HCEC 1CT (cell line): ENCODE results near the gene GAREM2.
A peak's percentile ranks its signal among the peaks of the same experiment; 100 is the strongest.

ENCODE experiments used
- DNase-seq: peaks from one replicate; pipeline ENCODE4 v3.0.0-alpha.2; 2017

Gene GAREM2

DNA sequence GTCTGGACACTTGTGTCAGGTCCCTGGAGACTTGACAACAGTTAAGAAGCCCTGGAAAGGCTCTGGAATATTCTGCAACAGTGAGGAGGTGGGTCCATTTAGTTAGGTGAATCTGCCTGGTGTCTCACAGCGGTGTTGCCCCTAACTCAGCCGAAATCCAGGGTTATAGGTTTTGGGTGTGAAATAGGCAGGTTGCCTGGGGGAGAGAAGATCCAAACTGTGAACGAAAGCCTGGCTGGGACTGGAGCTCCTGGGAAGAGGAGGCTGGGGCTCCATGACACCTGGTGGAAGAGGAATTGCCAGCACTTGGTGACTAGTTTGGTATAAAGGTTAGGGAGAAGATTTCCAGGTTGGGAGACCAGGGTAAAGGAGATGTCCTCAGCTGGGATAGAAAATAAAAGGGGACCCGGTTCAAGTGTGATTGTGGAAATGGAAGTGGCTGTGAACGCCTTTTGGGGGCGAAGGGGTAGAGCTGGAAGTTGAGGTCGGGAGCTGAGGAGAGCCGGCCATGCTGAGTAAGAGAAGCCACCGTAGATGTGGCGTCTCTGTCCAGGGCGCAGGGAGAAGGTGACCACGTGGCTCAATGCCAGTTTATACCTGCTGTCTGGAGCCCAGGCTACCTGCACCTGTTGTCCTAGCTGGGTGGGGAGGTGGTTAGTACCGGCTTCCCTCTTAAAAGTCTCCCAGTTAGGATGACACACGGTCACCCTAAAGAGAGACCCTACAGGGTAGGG, 3.0 kb upstream of the GAREM2 start:
- DNase-seq, result no peak

DNA sequence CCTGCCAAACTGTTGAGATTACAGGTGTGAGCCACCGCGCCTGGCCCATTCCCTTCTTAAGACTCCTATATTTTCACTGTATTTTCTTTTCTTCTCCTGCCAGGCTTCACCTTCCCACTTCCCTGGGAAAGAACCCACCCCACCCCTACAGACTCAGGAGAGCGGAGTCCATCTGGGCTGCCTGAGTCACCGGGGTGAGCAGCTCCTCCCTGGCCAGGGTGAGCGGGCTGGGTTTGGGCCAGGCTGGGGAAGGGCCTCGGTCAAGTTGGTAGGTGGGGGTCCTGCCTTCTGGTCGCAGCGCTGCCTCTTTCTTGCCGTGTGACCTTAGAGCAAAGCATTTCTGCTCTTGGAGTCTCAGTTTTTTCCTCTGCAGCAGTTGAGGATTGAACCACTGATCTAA, 2.1 kb upstream of the GAREM2 start:
- DNase-seq, result no peak

DNA sequence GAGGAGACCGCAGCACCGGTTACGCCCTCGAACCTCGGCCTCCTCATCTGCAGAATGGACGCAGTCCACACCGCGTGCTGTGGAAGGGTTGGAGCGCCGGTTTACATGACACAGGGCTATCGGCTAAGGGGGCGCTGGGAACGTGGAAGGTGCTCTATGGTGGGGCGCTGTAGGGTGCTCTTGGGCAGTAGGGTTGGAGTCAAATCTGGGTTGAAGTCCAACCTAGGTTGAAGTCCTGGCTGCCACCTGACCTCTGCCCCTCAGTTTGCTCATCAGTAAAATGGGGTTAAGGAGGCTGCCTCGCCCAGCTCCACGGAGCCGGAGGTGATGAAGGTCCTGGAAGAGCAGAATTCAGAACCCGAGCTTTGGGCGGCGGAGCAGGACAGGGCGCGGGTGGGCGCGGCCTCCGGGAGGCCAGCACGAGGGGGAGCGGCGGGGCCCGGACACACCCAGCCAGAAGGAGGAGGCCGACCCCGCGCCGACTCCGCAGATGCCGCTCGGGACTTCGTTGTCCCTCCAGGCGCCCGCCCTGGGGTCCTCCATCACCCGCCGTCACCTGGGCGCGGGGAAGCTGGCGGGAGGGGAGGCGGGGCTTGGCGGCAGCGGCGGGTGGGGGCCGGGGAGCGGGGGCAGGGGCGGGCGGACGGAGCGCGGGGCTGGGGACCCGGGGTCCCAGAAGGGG, 558 bp upstream of the GAREM2 start:
- no peak for DNase-seq

DNA sequence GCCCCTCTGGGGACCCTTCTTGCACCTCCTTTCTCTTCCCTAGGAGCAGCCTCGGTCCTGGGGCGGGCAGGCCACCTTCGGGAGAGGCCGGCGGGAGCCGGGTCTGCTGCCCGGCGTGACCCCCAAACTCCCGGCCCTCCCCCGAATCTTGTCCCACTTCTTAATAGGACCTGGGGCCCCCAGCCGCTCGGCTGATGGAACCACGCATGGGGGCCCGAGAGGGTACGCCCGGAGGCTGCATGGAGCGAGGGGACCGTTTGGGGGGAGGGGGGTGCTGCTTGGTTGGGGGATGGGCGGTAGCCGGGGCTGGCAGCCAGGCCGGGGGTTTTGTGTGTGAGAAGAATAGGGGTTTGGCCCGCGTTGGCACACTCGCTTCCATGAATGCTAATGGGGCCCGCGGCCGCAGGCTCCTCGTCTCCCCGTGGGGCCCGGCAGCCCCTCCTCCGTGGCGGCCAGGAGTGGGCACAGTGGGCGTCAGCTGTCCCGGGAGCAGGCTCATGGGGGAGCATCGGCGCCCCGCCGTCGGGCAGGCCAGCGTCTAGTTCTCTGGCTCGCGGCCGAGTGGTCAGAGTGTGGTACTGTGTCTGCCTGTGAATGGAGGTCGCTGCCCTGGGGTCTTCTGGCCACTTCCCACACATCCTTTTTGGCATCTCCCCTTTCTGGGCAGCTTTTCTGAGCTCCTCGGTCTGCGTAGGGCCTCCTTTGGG, 1.0 kb downstream of the GAREM2 start:
- no peak for DNase-seq

DNA sequence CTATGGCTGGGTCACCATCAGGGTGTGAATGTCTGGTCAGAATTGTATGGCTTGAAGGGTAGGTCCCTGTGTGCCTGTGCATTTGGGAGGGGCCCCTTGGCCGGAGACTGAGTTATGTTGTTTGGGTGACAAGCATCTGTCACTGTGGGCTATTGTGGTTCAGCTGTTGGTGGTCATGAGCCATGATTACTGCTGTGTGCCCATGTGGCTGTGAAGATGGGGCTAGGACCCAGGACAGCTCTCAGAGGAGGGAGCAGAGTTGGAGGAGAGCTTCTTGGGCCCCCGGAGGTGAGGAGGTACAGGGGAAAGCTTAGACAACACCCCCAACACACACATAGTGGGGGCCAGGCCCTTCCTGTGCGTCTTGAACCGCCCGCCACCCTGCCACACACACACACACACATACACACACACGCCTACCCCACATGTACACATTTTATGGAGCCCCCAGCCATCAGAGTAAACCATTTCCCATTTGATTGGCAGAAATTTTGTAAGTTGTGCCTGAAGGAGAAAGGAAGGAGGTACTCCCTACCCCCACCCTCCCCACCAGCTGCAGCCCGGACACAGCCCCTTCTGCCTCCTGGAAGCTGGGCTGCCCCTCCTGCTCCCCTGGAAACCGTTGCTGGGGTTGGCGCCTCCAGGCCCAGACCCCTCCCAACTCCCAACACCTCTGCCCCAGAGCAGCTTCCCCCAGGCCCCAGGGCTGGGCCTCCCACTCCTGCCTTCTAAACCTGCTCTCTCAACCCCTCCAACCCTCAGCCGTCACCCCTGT, 2.0 kb downstream of the GAREM2 start:
- no peak for DNase-seq

DNA sequence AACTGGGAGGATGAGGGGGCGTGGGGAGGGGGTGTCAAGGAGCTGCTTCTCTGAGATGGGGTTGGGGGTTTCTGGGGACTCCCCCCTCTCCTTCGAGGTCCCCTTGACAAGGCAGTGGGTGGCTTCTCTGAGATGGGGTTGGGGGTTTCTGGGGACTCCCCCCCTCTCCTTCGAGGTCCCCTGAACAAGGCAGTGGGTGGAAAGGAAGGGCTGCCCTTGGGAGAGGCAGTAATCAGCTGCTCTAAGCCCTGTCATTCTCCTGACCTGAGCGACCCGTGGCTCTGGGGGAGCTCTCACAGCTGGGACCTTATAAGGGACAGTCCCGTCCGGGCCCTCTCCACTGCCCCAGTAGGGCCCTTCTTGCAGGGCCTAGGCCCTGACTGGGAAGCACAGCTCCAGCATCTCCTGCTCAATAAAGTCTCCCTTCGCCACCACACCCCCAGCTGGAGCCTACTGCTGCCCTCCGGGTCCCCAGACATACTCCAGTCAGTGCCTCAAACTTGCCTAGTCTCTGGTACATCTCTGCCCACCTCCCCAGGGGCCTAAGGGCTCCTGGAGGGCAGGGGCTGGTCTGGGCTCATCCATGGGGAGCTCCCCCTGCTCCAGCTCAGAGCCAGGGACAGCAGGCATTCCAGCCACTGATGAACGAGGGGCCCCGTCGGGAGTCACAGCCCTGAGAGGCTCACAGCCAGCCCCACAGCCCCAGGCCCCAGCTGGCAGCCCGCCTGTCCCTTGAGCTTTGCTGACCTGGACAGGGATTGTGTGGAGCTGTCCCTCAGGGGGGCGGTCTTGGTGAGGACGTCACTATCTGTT, 2.8 kb downstream of the GAREM2 start:
- no peak for DNase-seq

DNA sequence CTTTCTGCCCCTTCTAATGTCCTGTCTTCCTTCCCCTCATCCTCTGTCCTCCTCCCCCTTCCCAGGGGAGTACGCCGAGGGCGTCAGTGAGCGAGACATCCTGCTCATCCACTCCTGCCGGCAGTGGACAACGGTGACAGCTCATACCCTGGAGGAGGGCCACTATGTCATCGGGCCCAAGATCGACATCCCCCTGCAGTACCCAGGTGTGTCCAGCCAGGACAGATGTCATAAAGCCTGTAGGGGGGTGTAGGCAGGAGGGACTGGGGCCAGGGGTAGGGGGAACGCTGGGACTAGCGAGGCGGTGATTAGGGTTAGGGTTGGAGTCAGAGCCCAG, 3.4 kb downstream of the GAREM2 start:
- no peak for DNase-seq

DNA sequence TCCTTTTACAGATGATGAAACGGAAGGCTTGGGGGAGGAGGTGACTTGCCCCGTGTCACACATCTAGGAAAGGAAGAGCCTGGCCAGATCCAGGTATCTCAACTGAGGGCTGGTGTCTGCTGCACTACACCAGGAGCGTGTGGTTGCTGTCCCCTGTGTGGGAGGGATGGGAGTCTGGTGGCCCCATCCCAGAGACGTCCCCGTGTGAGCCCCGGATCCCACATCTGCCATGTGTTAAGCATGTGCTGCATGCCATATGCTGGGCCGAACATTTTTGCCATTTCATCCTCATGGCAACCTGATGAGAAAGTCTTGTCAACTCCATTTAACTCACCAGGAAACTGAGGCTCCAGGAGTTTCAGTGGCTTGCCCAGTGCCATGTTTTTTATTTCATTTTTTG, 4.2 kb downstream of the GAREM2 start:
- no peak for DNase-seq

DNA sequence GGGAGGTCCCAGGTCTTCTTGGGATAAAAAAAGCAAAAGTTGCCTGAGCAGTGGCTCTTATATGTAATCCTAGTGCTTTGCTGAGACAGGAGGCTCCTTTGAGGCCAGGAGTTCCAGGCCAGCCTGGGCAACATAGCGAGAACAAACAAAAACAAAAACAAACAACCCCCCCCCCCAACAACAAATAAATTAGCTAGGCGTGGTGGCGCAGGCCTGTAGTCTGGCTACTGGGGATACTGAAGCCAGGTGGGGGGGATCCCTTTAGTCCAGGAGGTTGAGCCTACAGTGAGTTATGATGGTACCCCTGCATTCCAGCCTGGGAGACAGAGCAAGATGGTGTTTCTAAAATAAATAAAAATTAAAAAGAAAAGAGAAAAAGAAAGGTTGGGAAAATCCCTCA, 5.4 kb downstream of the GAREM2 start:
- DNase-seq, result no peak

DNA sequence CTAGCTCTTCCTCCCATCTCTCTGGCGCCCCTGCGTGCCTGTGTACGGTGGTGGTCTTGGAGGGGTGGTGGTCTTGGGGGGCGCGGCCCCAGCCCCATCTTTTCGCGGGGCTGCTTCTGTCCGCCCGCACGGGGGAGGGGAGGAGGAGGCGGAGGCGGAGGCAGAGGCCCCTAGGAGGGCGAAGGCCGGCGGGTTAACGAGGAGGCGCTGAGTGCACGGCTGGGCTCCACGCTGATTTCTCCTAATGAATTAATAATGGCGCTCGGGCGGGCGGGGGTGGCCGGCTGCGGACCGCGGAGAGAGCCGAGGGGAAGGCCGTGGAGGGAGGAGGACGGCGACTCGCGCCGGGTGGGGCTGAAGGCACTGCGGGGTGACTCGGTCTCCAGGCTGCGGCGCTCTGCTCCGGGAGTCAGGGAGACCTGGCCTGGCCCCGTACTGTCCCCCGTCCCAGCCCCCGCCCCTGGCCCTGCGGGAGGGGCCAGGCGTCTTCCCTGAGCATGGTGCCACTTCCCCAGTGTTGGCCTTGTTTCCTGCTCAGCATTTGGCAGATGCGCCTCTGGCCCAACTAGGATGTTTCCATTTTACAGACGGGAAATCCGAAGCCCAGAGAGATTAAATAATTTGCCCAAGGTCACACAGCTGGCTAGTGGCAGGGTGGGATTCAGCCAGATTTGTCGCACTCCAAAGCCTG, 6.0 kb downstream of the GAREM2 start:
- no peak for DNase-seq

DNA sequence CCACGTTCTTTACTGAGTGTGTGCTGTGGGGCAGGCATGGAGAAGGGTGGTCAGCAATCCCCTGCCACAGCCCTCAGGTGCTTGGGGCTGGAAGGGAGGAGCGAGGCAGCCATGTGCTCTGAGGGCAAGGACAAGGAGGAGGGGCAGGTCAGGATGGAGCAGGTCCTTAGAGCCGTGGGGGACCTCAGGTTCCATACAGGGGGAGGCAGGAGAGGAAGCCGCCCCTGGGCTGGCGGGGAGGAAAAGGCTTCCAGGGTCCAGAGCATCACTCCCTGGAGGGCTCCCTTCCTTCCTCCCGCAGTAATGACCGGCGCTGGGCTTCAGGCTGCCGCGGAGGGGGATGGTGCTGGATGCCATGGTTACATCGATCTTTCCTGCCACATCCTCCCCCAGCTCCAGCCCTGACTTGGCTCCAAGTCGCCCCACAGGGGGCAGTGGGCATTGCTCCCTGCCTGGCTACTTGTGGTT, 6.6 kb downstream of the GAREM2 start:
- DNase-seq, result no peak

DNA sequence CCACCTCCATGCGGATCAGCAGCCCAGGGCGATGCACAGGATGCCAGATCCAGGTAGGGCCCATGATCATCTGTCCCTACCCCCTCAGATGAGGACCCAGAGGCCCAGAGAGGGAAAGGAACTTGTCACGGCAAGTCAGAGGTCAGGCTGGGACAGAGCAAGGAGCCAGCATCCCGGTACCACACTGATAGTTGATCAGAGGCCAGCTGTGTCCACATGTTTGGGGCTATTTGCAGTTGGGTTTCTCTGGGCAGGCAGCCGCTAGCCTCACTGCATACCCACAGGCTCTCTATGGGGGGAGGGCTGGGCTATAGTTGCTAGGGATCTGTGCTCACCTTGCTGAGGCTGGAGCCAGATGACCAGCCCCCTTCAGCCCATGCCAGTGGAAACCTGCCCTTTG, 9.6 kb downstream of the GAREM2 start:
- DNase-seq, result no peak

DNA sequence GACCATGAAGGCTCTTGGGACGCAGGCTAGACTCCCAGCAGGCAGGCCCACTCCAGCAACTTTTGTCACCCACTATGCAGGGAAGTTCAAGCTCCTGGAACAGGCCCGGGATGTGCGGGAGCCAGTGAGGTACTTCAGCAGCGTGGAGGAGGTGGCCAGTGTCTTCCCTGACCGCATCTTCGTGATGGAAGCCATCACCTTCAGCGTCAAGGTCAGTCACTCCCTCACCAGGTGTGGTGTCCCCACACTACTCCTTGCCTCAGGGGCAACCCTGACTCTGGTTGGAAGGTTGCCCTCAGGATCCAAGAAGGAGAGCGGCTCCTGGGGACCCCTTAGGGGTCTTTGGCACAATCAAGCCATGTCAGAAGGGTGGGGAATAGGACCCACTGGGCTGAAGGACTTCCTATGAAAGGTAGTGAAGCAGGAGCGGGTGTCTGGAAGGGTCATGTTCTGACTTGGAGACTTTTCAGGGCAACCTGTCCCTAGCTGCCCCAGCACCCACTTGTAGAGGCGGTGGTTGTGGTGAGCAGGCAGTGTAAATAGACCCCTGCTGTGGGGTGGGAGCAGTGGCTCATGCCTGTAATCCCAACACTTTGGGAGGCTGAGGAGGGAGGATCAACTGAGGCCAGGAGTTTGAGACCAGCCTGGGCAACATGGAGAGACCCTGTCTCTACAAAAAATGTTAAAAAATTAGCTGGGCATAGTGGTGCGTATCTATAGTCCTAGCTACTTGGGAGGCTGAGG, 10.2 kb downstream of the GAREM2 start:
- DNase-seq, result no peak

DNA sequence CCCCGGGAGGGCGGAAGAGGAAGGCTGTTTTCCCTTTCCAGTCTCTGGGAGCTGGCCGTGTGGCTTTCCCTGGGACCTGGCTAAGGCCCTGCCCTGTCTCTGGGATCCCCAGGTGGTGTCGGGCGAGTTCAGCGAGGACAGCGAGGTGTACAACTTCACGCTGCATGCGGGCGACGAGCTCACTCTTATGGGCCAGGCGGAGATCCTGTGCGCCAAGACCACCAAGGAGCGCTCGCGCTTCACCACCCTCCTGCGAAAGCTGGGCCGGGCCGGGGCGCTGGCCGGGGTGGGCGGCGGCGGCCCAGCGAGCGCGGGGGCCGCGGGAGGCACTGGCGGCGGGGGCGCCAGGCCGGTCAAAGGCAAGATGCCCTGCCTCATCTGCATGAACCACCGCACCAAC, 11.2 kb downstream of the GAREM2 start:
- no peak for DNase-seq

DNA sequence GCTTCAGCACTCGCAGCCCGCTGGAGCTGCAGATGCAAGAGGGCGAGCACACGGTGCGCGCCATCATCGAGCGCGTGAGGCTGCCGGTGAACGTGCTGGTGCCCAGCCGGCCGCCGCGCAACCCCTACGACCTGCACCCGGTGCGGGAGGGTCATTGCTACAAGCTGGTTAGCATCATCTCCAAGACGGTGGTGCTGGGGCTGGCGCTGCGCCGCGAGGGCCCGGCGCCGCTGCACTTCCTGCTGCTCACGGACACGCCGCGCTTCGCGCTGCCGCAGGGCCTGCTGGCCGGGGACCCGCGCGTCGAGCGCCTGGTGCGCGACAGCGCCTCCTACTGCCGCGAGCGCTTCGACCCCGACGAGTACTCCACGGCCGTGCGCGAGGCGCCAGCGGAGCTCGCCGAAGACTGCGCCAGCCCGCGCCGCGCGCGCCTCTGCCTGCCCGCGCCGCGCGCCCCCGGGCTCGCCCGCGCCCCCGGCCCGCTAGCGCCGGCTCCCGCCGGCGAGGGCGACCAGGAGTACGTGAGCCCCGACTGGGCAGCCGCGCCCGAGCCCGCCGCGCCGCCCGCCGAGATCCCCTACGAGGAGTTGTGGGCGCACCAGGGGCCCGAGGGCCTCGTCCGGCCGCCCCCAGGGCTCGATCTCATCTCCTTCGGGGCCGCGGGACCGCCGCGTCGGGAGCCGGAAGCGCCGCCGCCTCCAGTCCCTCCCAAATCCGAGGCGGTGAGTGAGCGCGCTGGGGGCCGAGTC, 11.8 kb downstream of the GAREM2 start:
- DNase-seq, result peak; percentile 9

DNA sequence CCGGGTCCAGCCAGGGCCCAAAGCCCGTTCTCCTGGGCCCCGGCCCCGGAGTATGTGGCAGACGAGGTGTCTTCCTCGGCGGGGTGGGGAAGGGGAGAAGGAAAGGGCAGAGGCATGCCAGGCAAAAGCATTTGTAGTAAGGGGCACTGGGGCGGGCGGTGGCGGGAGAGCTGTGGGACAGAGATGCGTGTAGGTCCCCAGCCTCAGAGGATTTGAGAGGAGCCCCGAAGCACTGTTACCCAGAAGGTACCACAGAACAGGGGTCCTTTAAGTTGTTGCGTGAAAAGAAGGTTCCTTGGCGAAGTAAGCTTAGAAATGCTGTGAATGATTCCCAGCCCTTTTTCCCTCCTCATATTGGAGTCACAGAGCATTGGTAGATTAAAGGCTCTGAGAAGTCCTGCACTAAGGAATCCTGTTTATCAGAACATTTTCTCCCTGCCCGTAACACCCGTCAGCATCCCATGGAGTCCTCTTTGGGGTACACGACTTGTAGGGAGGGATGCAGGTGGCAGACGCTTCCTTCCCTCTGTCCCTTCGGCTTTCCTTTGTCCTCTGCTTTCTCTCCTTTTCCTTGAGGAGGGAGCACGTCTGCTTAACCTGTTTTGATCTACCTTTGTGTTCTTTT, 12.5 kb downstream of the GAREM2 start:
- no peak for DNase-seq

DNA sequence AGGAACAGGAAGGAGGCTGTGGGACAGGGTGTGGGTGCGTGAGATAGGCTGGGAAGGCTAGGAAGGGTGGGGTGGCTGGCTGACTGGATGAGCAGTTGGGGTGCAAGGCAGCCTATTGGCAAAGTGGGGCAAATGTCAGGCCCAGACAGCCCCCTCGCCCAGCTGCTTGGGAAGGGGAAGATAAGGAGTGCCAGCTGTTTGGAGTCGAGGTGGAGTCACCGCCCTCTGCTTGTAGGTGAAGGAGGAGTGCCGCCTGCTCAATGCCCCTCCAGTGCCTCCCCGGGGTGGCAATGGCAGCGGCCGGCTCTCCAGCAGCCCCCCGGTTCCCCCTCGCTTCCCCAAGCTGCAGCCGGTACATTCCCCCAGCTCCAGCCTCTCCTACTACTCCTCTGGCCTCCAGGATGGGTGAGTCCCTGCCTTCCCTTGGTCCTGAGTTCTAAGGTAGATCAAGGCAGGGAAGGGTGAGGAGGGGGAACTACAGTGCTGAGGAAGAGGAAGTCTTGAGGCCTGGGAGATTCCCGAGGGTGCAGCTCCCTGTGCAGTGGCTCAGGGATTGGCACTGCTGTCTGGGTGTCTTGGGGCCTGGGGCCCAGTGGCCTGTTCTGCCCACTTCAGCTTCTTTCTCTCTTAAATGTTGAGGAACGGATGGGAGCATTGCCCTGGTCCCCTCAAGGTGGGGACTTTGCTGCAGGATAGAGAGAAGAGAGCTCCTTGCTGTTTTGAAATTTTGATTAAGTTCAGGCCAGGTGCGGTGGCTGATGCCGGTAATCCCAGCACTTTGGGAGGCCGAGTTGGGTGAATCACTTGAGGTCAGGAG, 13.3 kb downstream of the GAREM2 start:
- no peak for DNase-seq

DNA sequence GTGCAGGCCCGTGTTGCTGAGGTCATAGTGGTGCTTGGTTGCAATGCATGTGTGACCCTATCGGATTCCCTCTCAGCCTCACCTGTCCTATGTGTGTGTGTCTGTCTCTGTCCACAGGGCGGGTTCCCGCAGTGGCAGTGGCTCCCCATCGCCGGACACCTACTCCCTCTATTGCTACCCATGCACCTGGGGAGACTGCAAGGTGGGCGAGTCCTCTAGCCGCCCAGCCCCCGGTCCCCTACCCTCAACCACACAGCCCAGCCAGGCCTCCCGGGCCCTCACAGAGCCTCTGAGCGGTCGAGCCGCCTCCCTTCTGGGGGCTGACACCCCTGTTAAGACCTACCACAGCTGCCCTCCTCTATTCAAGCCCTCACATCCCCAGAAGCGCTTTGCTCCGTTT, 14.2 kb downstream of the GAREM2 start:
- no peak for DNase-seq

DNA sequence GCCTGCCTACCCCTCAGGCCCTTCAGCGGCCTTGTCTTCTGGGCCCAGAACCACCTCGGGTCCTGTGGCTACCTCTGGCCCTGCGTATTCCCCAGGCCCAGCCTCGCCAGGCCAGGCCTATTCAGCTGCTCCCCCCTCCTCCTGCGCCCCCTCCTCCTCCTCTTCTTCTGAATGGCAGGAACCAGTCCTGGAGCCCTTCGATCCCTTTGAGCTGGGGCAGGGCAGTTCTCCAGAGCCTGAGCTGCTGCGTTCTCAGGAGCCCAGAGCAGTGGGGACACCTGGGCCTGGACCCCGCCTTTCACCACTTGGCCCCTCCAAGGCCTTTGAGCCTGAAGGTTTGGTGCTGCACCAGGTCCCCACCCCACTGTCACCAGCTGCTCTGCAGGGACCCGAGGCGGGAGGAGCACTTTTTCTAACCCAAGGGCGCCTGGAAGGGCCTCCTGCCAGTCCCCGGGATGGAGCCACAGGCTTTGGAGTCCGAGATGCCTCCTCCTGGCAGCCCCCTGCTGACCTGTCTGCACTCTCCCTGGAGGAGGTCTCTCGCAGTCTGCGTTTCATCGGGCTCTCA, 14.7 kb downstream of the GAREM2 start:
- no peak for DNase-seq
